Mucosa of rectum (tissue), 2 donors: Measurements from ENCODE around the gene ETV4.
A peak's percentile ranks its signal among the peaks of the same experiment; 100 is the strongest.

Experiments
- H3K27ac ChIP-seq, 2 donors: one replicate each; pipeline ENCODE4 v1.7.0; 2013; ENCODE audit warnings: inconsistent platforms in 2 of 2, low read depth in 2 of 2, low read length in 2 of 2
- H3K27me3 ChIP-seq, 2 donors: one replicate each; pipeline ENCODE4 v1.7.0; 2013; ENCODE audit warnings: low read length in 2 of 2; ENCODE audit not compliant: control insufficient read depth in 2 of 2, insufficient read depth in 2 of 2
- H3K36me3 ChIP-seq, 2 donors: one replicate each; pipeline ENCODE4 v1.7.0; 2013; ENCODE audit warnings: low read length in 2 of 2; ENCODE audit not compliant: control insufficient read depth in 2 of 2, insufficient read depth in 2 of 2
- H3K4me1 ChIP-seq, 2 donors: one replicate each; pipeline ENCODE4 v1.7.0; 2013; ENCODE audit warnings: low read length in 2 of 2, mild to moderate bottlenecking in 1 of 2; ENCODE audit not compliant: control insufficient read depth in 2 of 2, insufficient read depth in 2 of 2
- H3K4me3 ChIP-seq, 2 donors: one replicate each; pipeline ENCODE4 v1.7.0; 2013; ENCODE audit warnings: low read length in 2 of 2
- H3K9ac ChIP-seq, 2 donors: one replicate each; pipeline ENCODE4 v1.7.0; 2013; ENCODE audit warnings: low read length in 2 of 2, low read depth in 1 of 2, mild to moderate bottlenecking in 1 of 2
- H3K9me3 ChIP-seq, 2 donors: one replicate each; pipeline ENCODE4 v1.7.0; 2013; ENCODE audit warnings: low read length in 2 of 2; ENCODE audit not compliant: control insufficient read depth in 2 of 2
- donor health status: healthy.
- donor health status: Normal muscosa, but diverticular disease.

ETV4 gene

GRCh38 chr17:43545383-43545632, 832 bp downstream of the ETV4 start:
- Histone ChIP-seq H3K36me3 (no peaks in the 10 kb centered on the region), H3K27me3 (peaks cover 12 to 24% of the 10 kb centered on the region in 2 donors), H3K9me3 (no peaks in the 10 kb centered on the region), H3K9ac (no peak overlapping the region), H3K27ac (no peak overlapping the region), H3K4me3 (peak overlapping the region; percentile 60 to 64), H3K4me1 (peaks cover 7 to 19% of the 10 kb centered on the region in 2 donors)

- Histone ChIP-seq H3K36me3 (no peaks in the 10 kb centered on the region), H3K27ac (no peak overlapping the region), H3K9me3 (no peaks in the 10 kb centered on the region), H3K27me3 (peaks cover 12 to 21% of the 10 kb centered on the region in 2 donors), H3K9ac (no peak overlapping the region), H3K4me1 (peaks cover 7 to 19% of the 10 kb centered on the region in 2 donors), H3K4me3 (no peak overlapping the region)
Observed at GRCh38 chr17:43543771-43544575, 2.2 kb downstream of the ETV4 start.

DNA sequence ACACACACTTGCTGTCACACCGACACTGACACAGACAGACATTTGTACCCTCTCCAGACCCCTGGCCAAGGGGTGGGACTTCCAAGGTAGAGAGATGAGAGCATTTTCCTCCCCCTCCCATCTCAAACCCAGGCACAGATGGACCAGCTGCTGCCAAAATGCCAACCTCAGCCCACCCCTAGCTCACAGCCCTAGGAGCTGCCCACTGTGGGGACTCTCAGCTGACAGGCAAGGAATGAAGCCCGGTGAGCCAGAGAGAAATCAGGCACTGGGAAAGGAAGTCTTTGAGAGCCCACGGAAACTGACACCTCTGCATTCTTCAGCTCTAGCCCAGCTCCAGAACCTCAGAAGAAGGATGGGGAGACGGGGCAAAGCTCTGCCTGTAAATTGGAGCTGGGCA, 2.8 kb downstream of the ETV4 start:
- no peaks in the 10 kb centered on the region for H3K9me3 ChIP-seq
- no peaks in the 10 kb centered on the region for H3K36me3 ChIP-seq
- H3K9ac ChIP-seq: no peak overlapping the region
- peaks cover 12 to 21% of the 10 kb centered on the region in 2 donors for H3K27me3 ChIP-seq
- no peak overlapping the region for H3K4me3 ChIP-seq
- H3K27ac ChIP-seq: no peak overlapping the region
- H3K4me1 ChIP-seq: peaks cover 7 to 19% of the 10 kb centered on the region in 2 donors

GRCh38 chr17:43542859-43543258, 3.3 kb downstream of the ETV4 start:
- Histone ChIP-seq H3K9ac (no peak overlapping the region), H3K27me3 (peaks cover 10 to 20% of the 10 kb centered on the region in 2 donors), H3K4me3 (no peak overlapping the region), H3K27ac (no peak overlapping the region), H3K4me1 (peaks cover 7 to 19% of the 10 kb centered on the region in 2 donors), H3K9me3 (no peaks in the 10 kb centered on the region), H3K36me3 (no peaks in the 10 kb centered on the region)

GRCh38 chr17:43540821-43541674, 5.1 kb downstream of the ETV4 start:
- Histone ChIP-seq H3K9me3 (no peaks in the 10 kb centered on the region), H3K27me3 (peaks cover 4 to 9% of the 10 kb centered on the region in 2 donors), H3K4me3 (no peak overlapping the region), H3K27ac (no peak overlapping the region), H3K4me1 (peaks cover 0 to 10% of the 10 kb centered on the region in 2 donors), H3K9ac (no peak overlapping the region), H3K36me3 (no peaks in the 10 kb centered on the region)

DNA sequence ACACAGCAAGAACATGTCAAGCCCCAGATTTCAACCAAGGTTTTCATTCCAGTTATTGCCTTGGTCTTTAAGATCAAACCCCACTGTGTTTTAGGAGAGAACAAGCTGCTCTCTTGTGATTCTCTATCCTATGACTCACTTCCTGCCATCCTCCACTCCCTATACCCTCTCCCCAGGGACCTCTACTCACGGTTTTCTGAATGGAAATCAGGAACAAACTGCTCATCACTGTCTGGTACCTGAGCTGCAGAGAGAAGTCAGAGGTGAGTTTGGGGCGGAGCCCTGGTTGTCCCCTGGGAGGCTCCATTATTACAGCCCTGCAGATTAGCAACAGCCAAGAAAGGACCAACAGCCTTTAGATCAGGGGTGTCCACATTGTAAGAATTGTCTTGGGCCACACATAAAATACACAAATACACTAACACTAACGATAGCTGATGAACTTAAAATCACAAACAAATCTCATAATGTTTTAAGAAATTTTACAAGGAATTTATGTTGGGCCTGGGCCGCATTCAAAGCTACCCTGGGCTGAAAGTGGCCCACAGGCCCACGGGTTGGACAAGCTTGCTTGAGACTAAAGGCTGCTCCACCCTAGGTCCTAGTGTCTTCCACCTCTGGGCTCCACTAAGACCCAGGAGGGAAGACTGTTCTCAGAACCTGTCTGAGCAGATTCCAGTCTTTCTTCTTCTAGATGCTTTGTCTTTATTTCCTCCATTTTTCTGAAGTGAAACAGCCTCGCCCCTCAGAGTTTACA, 9.7 kb downstream of the ETV4 start:
- Histone ChIP-seq H3K4me1 (no peaks in the 10 kb centered on the region), H3K4me3 (no peak overlapping the region), H3K9me3 (no peaks in the 10 kb centered on the region), H3K9ac (no peak overlapping the region), H3K36me3 (no peaks in the 10 kb centered on the region), H3K27ac (no peak overlapping the region), H3K27me3 (no peaks in the 10 kb centered on the region)

DNA sequence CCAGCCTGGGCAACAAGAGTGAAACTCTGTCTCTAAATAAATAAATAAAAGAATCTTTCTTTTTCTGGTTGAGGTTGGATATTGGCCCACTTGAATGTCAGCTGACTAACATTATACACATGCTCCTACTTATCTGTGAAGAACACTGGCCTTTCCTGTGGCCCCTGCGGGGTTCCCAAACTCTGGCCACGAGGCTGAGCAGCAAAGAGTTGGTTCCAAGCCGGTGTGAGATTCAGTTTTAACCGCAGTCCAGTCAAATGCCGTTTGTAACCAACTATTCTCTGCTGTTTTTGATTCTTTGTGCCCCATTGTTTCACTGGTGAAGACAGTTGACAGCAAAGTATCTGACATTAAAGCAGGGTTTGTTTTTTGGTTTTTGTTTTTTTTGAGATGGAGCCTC, 11.2 kb downstream of the ETV4 start:
- Histone ChIP-seq H3K4me1 (peaks cover 6 to 7% of the 10 kb centered on the region in 2 donors), H3K4me3 (no peak overlapping the region), H3K9ac (no peak overlapping the region), H3K9me3 (no peaks in the 10 kb centered on the region), H3K27ac (no peak overlapping the region), H3K36me3 (no peaks in the 10 kb centered on the region), H3K27me3 (no peaks in the 10 kb centered on the region)

DNA sequence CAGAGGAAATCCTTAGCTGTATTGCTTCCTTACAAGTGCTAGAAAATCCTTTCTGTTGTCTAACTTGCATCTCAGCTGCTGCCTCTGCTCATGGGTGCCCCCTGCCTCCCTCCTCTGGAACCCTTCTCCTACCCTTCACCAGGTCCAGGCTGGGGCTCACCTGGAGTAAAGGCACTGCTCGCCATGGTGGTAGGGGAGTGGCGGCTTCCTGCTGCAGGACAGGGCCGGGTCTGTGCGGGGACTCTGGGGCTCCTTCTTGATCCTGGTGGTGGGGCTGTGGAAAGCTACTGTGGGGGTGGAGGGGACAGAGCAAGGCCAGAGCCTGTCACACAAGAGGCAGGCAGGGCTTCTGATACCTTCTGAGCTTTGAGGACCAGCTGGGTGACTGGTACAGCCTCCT, 12.4 kb downstream of the ETV4 start:
- Histone ChIP-seq H3K4me1 (peaks cover 8 to 9% of the 10 kb centered on the region in 2 donors), H3K9ac (no peak overlapping the region), H3K36me3 (no peaks in the 10 kb centered on the region), H3K4me3 (no peak overlapping the region), H3K27ac (no peak overlapping the region), H3K9me3 (no peaks in the 10 kb centered on the region), H3K27me3 (no peaks in the 10 kb centered on the region)

DNA sequence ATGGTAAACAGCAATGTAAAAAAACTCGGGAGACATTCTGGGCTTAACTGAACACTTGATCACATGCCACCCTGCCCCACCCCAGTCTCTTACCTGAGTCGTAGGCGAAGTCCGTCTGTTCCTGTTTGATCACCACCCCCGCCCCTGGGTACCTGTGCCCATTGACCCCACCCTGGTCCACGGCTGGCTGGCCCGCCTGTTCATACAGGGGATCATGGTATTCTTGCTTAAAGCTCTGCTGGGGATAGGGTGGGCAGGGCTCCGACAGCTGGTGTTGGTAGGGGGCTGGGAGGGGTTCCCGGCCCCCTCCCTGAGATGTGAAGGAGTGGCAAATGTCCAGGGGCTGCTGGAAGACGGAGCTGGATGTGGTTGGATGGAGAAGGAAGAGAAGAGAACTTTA, 13.6 kb downstream of the ETV4 start:
- Histone ChIP-seq H3K36me3 (no peaks in the 10 kb centered on the region), H3K9me3 (no peaks in the 10 kb centered on the region), H3K4me3 (no peak overlapping the region), H3K27me3 (no peaks in the 10 kb centered on the region), H3K4me1 (peaks cover 9 to 12% of the 10 kb centered on the region in 2 donors), H3K27ac (no peak overlapping the region), H3K9ac (no peak overlapping the region)

DNA sequence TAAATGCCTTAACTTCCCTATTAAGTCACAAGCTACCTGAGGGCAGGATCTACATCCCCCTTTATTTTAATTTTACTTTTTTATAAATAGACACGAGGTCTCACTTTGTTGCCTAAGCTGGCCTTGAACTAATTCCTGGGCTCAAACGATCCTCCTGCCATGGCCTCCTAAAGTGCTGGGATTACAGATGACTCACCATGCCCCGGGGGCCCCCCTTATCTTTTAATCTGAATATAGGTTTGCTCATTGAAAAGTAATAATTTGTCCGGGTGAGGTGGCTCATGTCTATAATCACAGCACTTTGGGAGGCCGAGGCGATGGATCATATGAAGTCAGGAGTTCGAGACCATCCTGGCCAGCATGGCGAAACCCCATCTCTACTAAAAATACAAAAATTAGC, 14.2 kb downstream of the ETV4 start:
- no peaks in the 10 kb centered on the region for H3K27me3 ChIP-seq
- H3K36me3 ChIP-seq: peaks cover 0 to 4% of the 10 kb centered on the region in 2 donors
- H3K4me3 ChIP-seq: no peak overlapping the region
- peaks cover 9 to 12% of the 10 kb centered on the region in 2 donors for H3K4me1 ChIP-seq
- no peak overlapping the region for H3K9ac ChIP-seq
- H3K9me3 ChIP-seq: no peaks in the 10 kb centered on the region
- no peak overlapping the region for H3K27ac ChIP-seq
